GM19193 (cell line): Measurements from ENCODE around the gene SPCS2.

Source experiments
- POLR2A ChIP-seq: IDR thresholded peaks from 4 replicates; pipeline ENCODE4 v1.6.1; 2011; ENCODE audit not compliant: insufficient read depth, insufficient read length; ENCODE audit errors: extremely low read depth

SPCS2 gene

DNA sequence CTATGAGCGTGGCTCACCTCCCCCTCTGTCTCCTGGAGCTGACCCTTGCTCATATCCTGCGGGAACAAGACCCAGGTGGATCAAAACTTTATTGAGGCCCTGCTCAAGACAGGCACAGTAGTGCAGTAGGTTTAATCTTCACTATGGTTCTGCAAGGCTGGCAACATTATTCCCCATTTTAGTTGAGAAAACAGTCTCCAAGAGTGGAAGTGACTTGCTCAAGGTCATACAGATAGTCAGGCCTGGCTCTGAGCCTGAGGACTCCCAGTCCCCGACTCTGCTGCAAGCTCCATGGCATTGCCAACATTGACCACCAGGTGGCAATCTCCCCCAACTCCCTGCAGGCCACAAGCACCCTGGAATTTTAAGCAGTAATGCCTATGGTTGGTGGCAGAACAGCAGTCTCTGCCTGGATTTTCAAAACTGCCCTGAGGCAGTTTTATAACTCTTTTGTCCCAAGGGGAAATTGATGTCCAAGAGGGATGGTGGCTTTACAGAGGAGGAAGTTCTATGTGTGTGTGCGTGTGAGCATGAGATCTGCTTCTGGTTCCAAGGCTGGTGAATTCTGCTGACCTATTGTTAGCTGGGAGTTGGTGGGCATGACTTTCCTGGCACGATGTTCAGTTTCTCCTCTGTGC is 73.8 kb downstream of the SPCS2 start:
- no peak for TF ChIP-seq POLR2A

DNA sequence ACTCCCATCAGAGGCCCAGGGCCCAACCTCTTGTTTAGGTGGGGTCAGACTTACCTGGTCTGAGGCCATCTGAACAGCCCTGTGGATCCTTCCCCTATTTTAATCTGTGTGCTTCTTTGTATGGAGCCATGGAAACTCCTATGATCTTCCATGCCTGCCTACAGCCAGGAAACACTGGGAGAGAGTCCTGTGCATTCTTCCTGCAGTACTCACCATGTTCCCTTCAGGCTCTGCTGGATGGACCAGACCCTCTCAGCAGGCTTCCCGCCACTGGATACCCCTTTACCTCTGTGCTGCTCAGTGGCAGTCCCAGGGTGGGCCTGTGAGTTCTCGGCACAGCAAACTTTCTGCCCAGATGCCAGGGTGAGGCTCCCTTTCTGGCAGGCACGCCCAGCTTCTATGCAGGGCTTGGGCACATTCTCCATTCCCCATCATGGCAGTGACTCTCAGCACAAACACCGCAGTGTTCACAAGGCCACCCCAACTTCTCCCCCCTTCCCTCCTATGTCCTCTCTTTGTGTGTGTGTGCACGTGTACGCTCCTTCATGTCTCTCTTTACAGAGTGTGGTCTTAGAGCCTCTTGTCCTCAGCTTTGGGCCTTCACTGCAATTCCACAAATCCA is 74.5 kb downstream of the SPCS2 start:
- no peak for TF ChIP-seq POLR2A

DNA sequence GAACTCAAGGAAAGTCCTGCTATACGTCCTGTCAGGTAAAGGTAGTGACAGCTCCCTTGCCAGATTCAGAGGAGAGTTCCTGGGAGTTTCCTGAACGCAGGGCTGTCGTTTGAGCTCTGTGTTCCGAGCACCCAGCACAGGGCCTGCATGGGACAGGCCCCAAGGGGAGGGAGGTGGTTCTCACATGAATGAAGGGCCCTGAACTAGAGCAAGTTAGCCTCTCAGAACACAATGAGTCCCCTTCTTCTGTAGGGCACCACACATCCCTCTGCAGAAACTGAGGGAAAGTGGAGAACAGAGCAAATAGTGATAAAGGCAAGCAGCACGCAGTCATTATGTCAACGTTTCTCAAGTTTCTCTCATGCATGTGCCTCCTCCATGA is 75.0 kb downstream of the SPCS2 start:
- no peak for TF ChIP-seq POLR2A

DNA sequence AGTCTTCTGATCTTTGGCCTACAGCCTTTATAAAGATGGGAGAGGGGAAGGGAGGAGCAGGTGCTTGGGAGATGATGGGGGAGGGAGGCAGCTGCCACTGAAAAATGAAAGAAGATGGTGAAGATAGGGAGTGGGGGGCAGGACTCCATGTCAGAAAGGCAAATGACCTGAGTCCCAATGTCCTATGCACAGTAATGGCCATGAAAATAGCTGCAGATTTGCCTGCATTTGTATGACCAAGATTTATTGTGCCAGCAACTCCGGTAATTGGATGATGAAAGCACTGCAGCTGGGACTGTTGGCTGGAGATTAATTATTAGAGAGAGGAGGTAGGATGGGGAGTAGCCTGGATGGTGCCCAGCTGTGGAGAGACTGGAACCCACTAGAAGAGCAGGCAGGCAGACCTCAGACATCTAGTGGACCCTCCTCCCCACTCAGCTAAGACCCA is 75.7 kb downstream of the SPCS2 start:
- TF ChIP-seq POLR2A = no peak

DNA sequence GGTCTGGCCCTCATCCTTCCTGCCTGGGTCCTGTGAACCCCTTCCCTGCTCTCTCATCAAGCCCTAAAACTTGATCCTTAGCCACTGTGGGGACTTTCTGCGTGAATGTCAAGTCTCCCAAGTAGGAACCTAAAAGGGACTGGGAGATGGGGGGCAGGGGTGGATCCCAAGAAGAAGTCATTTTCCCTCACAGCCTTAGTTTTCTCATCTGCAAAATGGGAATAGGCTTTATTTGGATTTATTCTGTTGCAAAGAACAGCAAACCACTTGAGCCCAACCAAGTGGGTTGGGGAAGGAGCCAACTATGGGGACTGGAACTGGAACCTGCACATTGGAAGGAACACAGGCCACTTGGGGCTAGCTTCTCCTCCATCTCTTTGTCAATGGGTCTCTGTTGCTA is 76.5 kb downstream of the SPCS2 start:
- TF ChIP-seq POLR2A = no peak

DNA sequence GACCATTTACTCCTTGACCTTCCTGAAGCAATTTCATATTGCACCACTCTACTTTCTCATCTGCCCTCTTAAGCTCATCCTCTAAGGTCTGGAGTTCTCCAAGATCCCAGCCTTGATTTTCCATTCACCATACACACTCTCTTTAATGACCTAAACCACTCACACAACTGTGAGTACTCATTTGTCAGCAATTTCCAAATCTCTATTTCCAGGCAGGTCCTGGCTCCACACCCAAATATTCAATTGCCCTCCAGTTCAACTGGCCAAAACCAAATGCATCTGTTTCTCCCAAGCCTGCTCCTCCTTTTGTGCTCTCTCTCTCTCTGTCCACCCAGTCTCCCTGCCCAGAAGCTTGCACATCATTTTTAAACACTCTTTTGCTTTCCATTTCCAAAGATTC is 79.3 kb downstream of the SPCS2 start:
- TF ChIP-seq POLR2A = no peak
